HEK293 (cell line): Measurements from ENCODE around the gene SEMA4B.
A peak's percentile ranks its signal among the peaks of the same experiment; 100 is the strongest.

Experiments
- GLIS2 ChIP-seq: fragments of 450-650 bp; formaldehyde crosslinking; IDR thresholded peaks from 2 replicates; pipeline ENCODE4 v1.5.1; 2016; ENCODE audit warnings: missing biosample characterization, missing genetic modification characterization
- IKZF3 ChIP-seq: fragments of 450-650 bp; IDR thresholded peaks from 2 replicates; pipeline ENCODE4 v1.5.0; 2018; ENCODE audit warnings: missing biosample characterization, mild to moderate bottlenecking, missing genetic modification characterization, moderate library complexity
- MYNN ChIP-seq: fragments of 450-650 bp; formaldehyde crosslinking; IDR thresholded peaks from 2 replicates; pipeline ENCODE4 v1.5.1; 2016; ENCODE audit warnings: missing biosample characterization, missing genetic modification characterization, borderline replicate concordance
- OSR2 ChIP-seq: fragments of 450-650 bp; formaldehyde crosslinking; IDR thresholded peaks from 2 replicates; pipeline ENCODE4 v1.5.1; 2016; ENCODE audit warnings: missing biosample characterization, missing genetic modification characterization
- PRDM6 ChIP-seq: fragments of 450-650 bp; formaldehyde crosslinking; IDR thresholded peaks from 2 replicates; pipeline ENCODE4 v1.5.1; 2017; ENCODE audit warnings: missing biosample characterization, missing genetic modification characterization
- SP3 ChIP-seq: fragments of 450-650 bp; formaldehyde crosslinking; IDR thresholded peaks from 2 replicates; pipeline ENCODE4 v1.5.1; 2016; ENCODE audit warnings: missing biosample characterization, missing genetic modification characterization
- WT1 ChIP-seq: fragments of 450-650 bp; formaldehyde crosslinking; IDR thresholded peaks from 2 replicates; pipeline ENCODE4 v1.5.1; 2016; ENCODE audit warnings: missing biosample characterization, missing genetic modification characterization
- YY1 ChIP-seq: fragments of 450-650 bp; formaldehyde crosslinking; IDR thresholded peaks from 2 replicates; pipeline ENCODE4 v1.5.1; 2018; ENCODE audit warnings: missing biosample characterization, missing genetic modification characterization
- ZBTB10 ChIP-seq: fragments of 450-650 bp; formaldehyde crosslinking; IDR thresholded peaks from 2 replicates; pipeline ENCODE4 v1.5.1; 2016; ENCODE audit warnings: missing biosample characterization, missing genetic modification characterization
- ZBTB6 ChIP-seq: fragments of 450-650 bp; formaldehyde crosslinking; IDR thresholded peaks from 2 replicates; pipeline ENCODE4 v1.5.1; 2017; ENCODE audit warnings: missing biosample characterization, missing genetic modification characterization
- ZEB2 ChIP-seq: fragments of 450-650 bp; formaldehyde crosslinking; IDR thresholded peaks from 2 replicates; pipeline ENCODE4 v1.5.1; 2016; ENCODE audit warnings: missing biosample characterization, missing genetic modification characterization
- ZNF221 ChIP-seq: fragments of 450-650 bp; formaldehyde crosslinking; IDR thresholded peaks from 2 replicates; pipeline ENCODE4 v1.5.1; 2017; ENCODE audit warnings: missing biosample characterization, missing genetic modification characterization, borderline replicate concordance
- ZNF302 ChIP-seq: fragments of 450-650 bp; formaldehyde crosslinking; IDR thresholded peaks from 2 replicates; pipeline ENCODE4 v1.5.1; 2016; ENCODE audit warnings: missing biosample characterization, missing genetic modification characterization, low read depth
- ZNF510 ChIP-seq: fragments of 450-650 bp; formaldehyde crosslinking; IDR thresholded peaks from 2 replicates; pipeline ENCODE4 v1.5.1; 2018; ENCODE audit warnings: mild to moderate bottlenecking, missing genetic modification characterization, missing biosample characterization; ENCODE audit not compliant: insufficient replicate concordance
- ZNF530 ChIP-seq: fragments of 450-650 bp; formaldehyde crosslinking; IDR thresholded peaks from 2 replicates; pipeline ENCODE4 v1.5.1; 2016; ENCODE audit warnings: low read depth, missing biosample characterization, missing genetic modification characterization
- ZNF558 ChIP-seq: fragments of 450-650 bp; formaldehyde crosslinking; IDR thresholded peaks from 2 replicates; pipeline ENCODE4 v1.5.1; 2016; ENCODE audit warnings: missing biosample characterization, missing genetic modification characterization
- ZNF645 ChIP-seq: fragments of 450-650 bp; formaldehyde crosslinking; IDR thresholded peaks from 2 replicates; pipeline ENCODE4; 2016; ENCODE audit warnings: missing biosample characterization, missing genetic modification characterization
- ZNF654 ChIP-seq: fragments of 450-650 bp; formaldehyde crosslinking; IDR thresholded peaks from 2 replicates; pipeline ENCODE4 v1.5.1; 2016; ENCODE audit warnings: low read depth, missing biosample characterization, missing genetic modification characterization
- ZNF701 ChIP-seq: fragments of 450-650 bp; formaldehyde crosslinking; IDR thresholded peaks from 2 replicates; pipeline ENCODE4 v1.5.1; 2016; ENCODE audit warnings: missing biosample characterization, missing genetic modification characterization
- ZNF747 ChIP-seq: fragments of 450-650 bp; formaldehyde crosslinking; IDR thresholded peaks from 2 replicates; pipeline ENCODE4 v1.5.1; 2016; ENCODE audit warnings: missing biosample characterization, missing genetic modification characterization
- ZNF792 ChIP-seq: fragments of 450-650 bp; formaldehyde crosslinking; IDR thresholded peaks from 2 replicates; pipeline ENCODE4 v1.5.1; 2016; ENCODE audit warnings: missing biosample characterization, missing genetic modification characterization
- TF ChIP-seq, protein P1 (sequence below): fragments of 450-650 bp; formaldehyde crosslinking; IDR thresholded peaks from 2 replicates; pipeline ENCODE4 v1.5.1; 2016; ENCODE audit warnings: missing biosample characterization, missing genetic modification characterization
- TF ChIP-seq, protein P2 (sequence below): fragments of 450-650 bp; formaldehyde crosslinking; conservative IDR thresholded peaks from 2 replicates; pipeline ENCODE4 v1.5.1; 2016; ENCODE audit warnings: low read depth, missing biosample characterization, missing genetic modification characterization
- TF ChIP-seq, protein P3 (sequence below): fragments of 450-650 bp; formaldehyde crosslinking; IDR thresholded peaks from 2 replicates; pipeline ENCODE4 v1.5.1; 2017; ENCODE audit warnings: missing biosample characterization, missing genetic modification characterization

The SEMA4B gene

GRCh38 chr15:90233387-90234095, 32.4 kb downstream of the SEMA4B start, which contains the start of gene CIB1 (continued):
- TF ChIP-seq SP3 (peak; percentile 78), ZNF747 (tag by site-specific recombination) (no peak), OSR2 (0 out of 2 replicates have a peak, but pooled peaks have one; percentile 7), GLIS2 (tag by site-specific recombination) (peak; percentile 83; the same call in 1 of the 2 replicates), ZEB2 (tag by site-specific recombination) (peak; percentile 27), MYNN (tag by site-specific recombination) (no peak; the same call in 1 of the 2 replicates), IKZF3 (tag by site-specific recombination) (peak; percentile 81), ZNF792 (tag by site-specific recombination) (no peak), ZNF701 (tag by site-specific recombination) (no peak), ZNF530 (tag by site-specific recombination) (no peak), ZNF302 (tag by site-specific recombination) (no peak), WT1 (tag by site-specific recombination) (no peak; the same call in 1 of the 2 replicates), ZNF558 (tag by site-specific recombination) (no peak), ZNF510 (no peak), PRDM6 (tag by site-specific recombination) (no peak), ZBTB6 (tag by site-specific recombination) (0 out of 2 replicates have a peak, but pooled peaks have one; percentile 12), YY1 (tag by site-specific recombination) (peak; percentile 33; the same call in 1 of the 2 replicates), ZBTB10 (tag by site-specific recombination) (peak; percentile 94), ZNF654 (tag by site-specific recombination) (no peak), ZNF221 (tag by site-specific recombination) (no peak), ZNF645 (tag by site-specific recombination) (no peak)
- TF ChIP-seq, protein P1, sequence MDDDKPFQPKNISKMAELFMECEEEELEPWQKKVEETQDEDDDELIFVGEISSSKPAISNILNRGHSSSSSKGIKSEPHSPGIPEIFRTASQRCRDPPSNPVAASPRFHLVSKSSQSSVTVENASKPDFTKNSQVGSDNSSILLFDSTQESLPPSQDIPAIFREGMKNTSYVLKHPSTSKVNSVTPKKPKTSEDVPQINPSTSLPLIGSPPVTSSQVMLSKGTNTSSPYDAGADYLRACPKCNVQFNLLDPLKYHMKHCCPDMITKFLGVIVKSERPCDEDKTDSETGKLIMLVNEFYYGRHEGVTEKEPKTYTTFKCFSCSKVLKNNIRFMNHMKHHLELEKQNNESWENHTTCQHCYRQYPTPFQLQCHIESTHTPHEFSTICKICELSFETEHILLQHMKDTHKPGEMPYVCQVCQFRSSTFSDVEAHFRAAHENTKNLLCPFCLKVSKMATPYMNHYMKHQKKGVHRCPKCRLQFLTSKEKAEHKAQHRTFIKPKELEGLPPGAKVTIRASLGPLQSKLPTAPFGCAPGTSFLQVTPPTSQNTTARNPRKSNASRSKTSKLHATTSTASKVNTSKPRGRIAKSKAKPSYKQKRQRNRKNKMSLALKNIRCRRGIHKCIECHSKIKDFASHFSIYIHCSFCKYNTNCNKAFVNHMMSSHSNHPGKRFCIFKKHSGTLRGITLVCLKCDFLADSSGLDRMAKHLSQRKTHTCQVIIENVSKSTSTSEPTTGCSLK (tag by site-specific recombination) = no peak
- TF ChIP-seq, protein P2, sequence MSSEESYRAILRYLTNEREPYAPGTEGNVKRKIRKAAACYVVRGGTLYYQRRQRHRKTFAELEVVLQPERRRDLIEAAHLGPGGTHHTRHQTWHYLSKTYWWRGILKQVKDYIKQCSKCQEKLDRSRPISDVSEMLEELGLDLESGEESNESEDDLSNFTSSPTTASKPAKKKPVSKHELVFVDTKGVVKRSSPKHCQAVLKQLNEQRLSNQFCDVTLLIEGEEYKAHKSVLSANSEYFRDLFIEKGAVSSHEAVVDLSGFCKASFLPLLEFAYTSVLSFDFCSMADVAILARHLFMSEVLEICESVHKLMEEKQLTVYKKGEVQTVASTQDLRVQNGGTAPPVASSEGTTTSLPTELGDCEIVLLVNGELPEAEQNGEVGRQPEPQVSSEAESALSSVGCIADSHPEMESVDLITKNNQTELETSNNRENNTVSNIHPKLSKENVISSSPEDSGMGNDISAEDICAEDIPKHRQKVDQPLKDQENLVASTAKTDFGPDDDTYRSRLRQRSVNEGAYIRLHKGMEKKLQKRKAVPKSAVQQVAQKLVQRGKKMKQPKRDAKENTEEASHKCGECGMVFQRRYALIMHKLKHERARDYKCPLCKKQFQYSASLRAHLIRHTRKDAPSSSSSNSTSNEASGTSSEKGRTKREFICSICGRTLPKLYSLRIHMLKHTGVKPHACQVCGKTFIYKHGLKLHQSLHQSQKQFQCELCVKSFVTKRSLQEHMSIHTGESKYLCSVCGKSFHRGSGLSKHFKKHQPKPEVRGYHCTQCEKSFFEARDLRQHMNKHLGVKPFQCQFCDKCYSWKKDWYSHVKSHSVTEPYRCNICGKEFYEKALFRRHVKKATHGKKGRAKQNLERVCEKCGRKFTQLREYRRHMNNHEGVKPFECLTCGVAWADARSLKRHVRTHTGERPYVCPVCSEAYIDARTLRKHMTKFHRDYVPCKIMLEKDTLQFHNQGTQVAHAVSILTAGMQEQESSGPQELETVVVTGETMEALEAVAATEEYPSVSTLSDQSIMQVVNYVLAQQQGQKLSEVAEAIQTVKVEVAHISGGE (tag by site-specific recombination) = peak; percentile 56
- TF ChIP-seq, protein P3, sequence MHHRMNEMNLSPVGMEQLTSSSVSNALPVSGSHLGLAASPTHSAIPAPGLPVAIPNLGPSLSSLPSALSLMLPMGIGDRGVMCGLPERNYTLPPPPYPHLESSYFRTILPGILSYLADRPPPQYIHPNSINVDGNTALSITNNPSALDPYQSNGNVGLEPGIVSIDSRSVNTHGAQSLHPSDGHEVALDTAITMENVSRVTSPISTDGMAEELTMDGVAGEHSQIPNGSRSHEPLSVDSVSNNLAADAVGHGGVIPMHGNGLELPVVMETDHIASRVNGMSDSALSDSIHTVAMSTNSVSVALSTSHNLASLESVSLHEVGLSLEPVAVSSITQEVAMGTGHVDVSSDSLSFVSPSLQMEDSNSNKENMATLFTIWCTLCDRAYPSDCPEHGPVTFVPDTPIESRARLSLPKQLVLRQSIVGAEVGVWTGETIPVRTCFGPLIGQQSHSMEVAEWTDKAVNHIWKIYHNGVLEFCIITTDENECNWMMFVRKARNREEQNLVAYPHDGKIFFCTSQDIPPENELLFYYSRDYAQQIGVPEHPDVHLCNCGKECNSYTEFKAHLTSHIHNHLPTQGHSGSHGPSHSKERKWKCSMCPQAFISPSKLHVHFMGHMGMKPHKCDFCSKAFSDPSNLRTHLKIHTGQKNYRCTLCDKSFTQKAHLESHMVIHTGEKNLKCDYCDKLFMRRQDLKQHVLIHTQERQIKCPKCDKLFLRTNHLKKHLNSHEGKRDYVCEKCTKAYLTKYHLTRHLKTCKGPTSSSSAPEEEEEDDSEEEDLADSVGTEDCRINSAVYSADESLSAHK (tag by site-specific recombination) = no peak
